ENCODE data around the gene HSPH1. TPM values are rescaled to one million over a fixed set of nuclear protein-coding genes. Genes with fewer than 3 reads are reported as not detected.

HSPH1 gene
- total RNA-seq, 1 donor from 2014 or later, result 94.9 TPM

DNA sequence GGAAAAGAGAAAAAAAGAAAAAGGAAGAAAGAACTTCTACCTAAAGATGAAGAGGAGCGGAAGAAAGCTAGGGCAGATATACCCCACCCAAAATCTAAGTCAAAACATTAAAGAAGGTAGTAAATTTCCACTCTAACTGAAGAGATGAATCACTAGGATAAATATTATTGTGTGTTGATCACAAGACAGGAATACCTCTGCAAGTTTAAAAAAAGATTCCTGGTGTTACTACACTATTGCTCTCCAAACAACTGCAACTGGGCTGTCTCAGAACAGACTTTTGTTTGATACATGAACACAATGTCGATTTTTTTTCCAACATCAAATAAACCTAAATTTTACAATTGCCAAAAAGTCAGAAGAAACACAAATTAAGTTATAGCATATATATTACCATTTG is 6.8 kb downstream of the HSPH1 start:
- Histone ChIP-seq H4K20me1 (ENCODE audit: low read depth) (peaks cover 8% of the 10 kb centered on the region), H3K9ac (no peak overlapping the region), H3K4me1 (peaks cover 13% of the 10 kb centered on the region), H3F3A (ENCODE audit: low read depth) (no peaks in the 10 kb centered on the region), H3K27me3 (no peaks in the 10 kb centered on the region), H3K4me3 (no peak overlapping the region), H3K79me2 (ENCODE audit: low read depth) (peaks cover 41% of the 10 kb centered on the region), H2AFZ (replicated peaks) (no peak overlapping the region), H3K27ac (no peak overlapping the region), H3K36me3 (peaks cover 37% of the 10 kb centered on the region), H3K9me3 (ENCODE audit: low read depth) (no peaks in the 10 kb centered on the region), H3K4me2 (no peak overlapping the region)
- Mint-ChIP-seq H3K4me1 (peaks cover 11% of the 10 kb centered on the region), H3K27ac (no peak overlapping the region), H3K36me3 (peaks cover 30% of the 10 kb centered on the region), H3K9me3 (no peaks in the 10 kb centered on the region), H3K4me3 (no peak overlapping the region), H3K27me3 (ENCODE audit: insufficient read depth, low read depth) (no peaks in the 10 kb centered on the region)
- no peak for DNase-seq (ENCODE audit: low spot score)
- no peak for TF ChIP-seq EZH2 (IDR thresholded peaks at IDR 0.05)
- TF ChIP-seq CTCF (IDR thresholded peaks at IDR 0.05), result no peak
- TF ChIP-seq EZH2phosphoT487 (IDR thresholded peaks at IDR 0.05), result no peak

DNA sequence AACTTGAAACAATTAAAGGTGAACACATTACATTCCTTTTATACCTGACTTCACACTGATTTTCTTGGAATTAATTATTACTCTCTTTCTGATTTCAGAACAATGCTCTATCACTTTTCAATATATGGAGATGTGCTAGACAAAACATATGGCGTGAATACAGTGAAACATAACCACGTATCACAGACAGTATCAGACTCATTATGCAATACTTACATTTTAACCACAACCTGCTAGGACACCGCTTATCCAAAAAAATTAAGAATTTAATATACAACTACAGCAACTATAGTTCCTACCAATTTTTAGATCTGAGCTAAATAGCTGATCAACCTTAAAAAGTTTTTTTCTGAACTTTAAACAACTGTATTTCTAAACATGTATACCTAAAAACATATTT is 9.9 kb downstream of the HSPH1 start:
- TF ChIP-seq EZH2phosphoT487 (IDR thresholded peaks at IDR 0.05) (no peak), EZH2 (IDR thresholded peaks at IDR 0.05) (no peak), CTCF (IDR thresholded peaks at IDR 0.05) (no peak)
- H4K20me1 ChIP-seq (ENCODE audit: low read depth), result no peaks in the 10 kb centered on the region
- no peak overlapping the region for H3K4me3 ChIP-seq
- no peaks in the 10 kb centered on the region for H3F3A ChIP-seq (ENCODE audit: low read depth)
- H3K4me1 ChIP-seq, result no peaks in the 10 kb centered on the region
- H3K27ac ChIP-seq, result no peak overlapping the region
- no peaks in the 10 kb centered on the region for H3K27me3 Mint-ChIP-seq (ENCODE audit: insufficient read depth, low read depth)
- H3K9ac ChIP-seq, result no peak overlapping the region
- H3K4me2 ChIP-seq, result no peak overlapping the region
- H3K4me1 Mint-ChIP-seq, result no peaks in the 10 kb centered on the region
- peaks cover 10% of the 10 kb centered on the region for H3K79me2 ChIP-seq (ENCODE audit: low read depth)
- no peaks in the 10 kb centered on the region for H3K9me3 Mint-ChIP-seq
- H3K36me3 ChIP-seq, result peaks cover 53% of the 10 kb centered on the region
- H3K4me3 Mint-ChIP-seq, result no peak overlapping the region
- H3K27ac Mint-ChIP-seq, result no peak overlapping the region
- H2AFZ ChIP-seq (replicated peaks), result no peak overlapping the region
- DNase-seq (ENCODE audit: low spot score), result no peak
- H3K36me3 Mint-ChIP-seq, result peaks cover 39% of the 10 kb centered on the region
- no peaks in the 10 kb centered on the region for H3K27me3 ChIP-seq
- H3K9me3 ChIP-seq (ENCODE audit: low read depth), result no peaks in the 10 kb centered on the region

GRCh38 chr13:31150315-31150985 is 11.3 kb downstream of the HSPH1 start:
- H3F3A ChIP-seq (ENCODE audit: low read depth), result no peaks in the 10 kb centered on the region
- Mint-ChIP-seq H3K9me3 (no peaks in the 10 kb centered on the region), H3K27me3 (ENCODE audit: insufficient read depth, low read depth) (no peaks in the 10 kb centered on the region), H3K4me1 (no peaks in the 10 kb centered on the region), H3K27ac (no peak overlapping the region), H3K36me3 (peaks cover 44% of the 10 kb centered on the region), H3K4me3 (no peak overlapping the region)
- no peak for DNase-seq (ENCODE audit: low spot score)
- no peaks in the 10 kb centered on the region for H3K9me3 ChIP-seq (ENCODE audit: low read depth)
- H3K9ac ChIP-seq, result no peak overlapping the region
- TF ChIP-seq EZH2 (IDR thresholded peaks at IDR 0.05) (no peak), EZH2phosphoT487 (IDR thresholded peaks at IDR 0.05) (no peak), CTCF (IDR thresholded peaks at IDR 0.05) (no peak)
- no peaks in the 10 kb centered on the region for H4K20me1 ChIP-seq (ENCODE audit: low read depth)
- no peak overlapping the region for H3K4me2 ChIP-seq
- no peaks in the 10 kb centered on the region for H3K4me1 ChIP-seq
- no peaks in the 10 kb centered on the region for H3K27me3 ChIP-seq
- H3K36me3 ChIP-seq, result peaks cover 55% of the 10 kb centered on the region
- H3K4me3 ChIP-seq, result no peak overlapping the region
- peaks cover 3% of the 10 kb centered on the region for H3K79me2 ChIP-seq (ENCODE audit: low read depth)
- no peak overlapping the region for H2AFZ ChIP-seq (replicated peaks)
- no peak overlapping the region for H3K27ac ChIP-seq

All from neural progenitor cell (in vitro differentiated cells).